Measurements from ENCODE around the gene BTBD2. TPM values are rescaled to one million over a fixed set of nuclear protein-coding genes. Genes with fewer than 3 reads are reported as not detected.

Gene BTBD2
- total RNA-seq, 1 donor from 2014 or later, result 65.9 TPM

- Mint-ChIP-seq H3K9me3 (ENCODE audit: low read depth) (no peaks in the 10 kb centered on the region), H3K27ac (ENCODE audit: unreplicated experiment) (no peak overlapping the region), H3K4me3 (ENCODE audit: unreplicated experiment) (no peak overlapping the region), H3K27me3 (ENCODE audit: low read depth) (no peaks in the 10 kb centered on the region), H3K36me3 (ENCODE audit: low read depth) (no peaks in the 10 kb centered on the region), H3K4me1 (ENCODE audit: low read depth) (peaks cover 29% of the 10 kb centered on the region)
- TF ChIP-seq, protein P1, sequence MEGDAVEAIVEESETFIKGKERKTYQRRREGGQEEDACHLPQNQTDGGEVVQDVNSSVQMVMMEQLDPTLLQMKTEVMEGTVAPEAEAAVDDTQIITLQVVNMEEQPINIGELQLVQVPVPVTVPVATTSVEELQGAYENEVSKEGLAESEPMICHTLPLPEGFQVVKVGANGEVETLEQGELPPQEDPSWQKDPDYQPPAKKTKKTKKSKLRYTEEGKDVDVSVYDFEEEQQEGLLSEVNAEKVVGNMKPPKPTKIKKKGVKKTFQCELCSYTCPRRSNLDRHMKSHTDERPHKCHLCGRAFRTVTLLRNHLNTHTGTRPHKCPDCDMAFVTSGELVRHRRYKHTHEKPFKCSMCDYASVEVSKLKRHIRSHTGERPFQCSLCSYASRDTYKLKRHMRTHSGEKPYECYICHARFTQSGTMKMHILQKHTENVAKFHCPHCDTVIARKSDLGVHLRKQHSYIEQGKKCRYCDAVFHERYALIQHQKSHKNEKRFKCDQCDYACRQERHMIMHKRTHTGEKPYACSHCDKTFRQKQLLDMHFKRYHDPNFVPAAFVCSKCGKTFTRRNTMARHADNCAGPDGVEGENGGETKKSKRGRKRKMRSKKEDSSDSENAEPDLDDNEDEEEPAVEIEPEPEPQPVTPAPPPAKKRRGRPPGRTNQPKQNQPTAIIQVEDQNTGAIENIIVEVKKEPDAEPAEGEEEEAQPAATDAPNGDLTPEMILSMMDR (IDR thresholded peaks at IDR 0.05), result no peak
- DNase-seq (ENCODE audit: low spot score), result no peak
Observed at GRCh38 chr19:1944916-1945561, 70.5 kb downstream of the BTBD2 start.

- no peaks in the 10 kb centered on the region for H3K9me3 Mint-ChIP-seq (ENCODE audit: low read depth)
- H3K27ac Mint-ChIP-seq (ENCODE audit: unreplicated experiment), result peak overlapping the region; percentile 12
- TF ChIP-seq, protein P1 (IDR thresholded peaks at IDR 0.05), result no peak
- peaks cover 35% of the 10 kb centered on the region for H3K4me1 Mint-ChIP-seq (ENCODE audit: low read depth)
- no peaks in the 10 kb centered on the region for H3K36me3 Mint-ChIP-seq (ENCODE audit: low read depth)
- peak; percentile 94 for DNase-seq (ENCODE audit: low spot score)
- no peaks in the 10 kb centered on the region for H3K27me3 Mint-ChIP-seq (ENCODE audit: low read depth)
- no peak overlapping the region for H3K4me3 Mint-ChIP-seq (ENCODE audit: unreplicated experiment)
Observed at GRCh38 chr19:1944088-1944915, 71.2 kb downstream of the BTBD2 start.

DNA sequence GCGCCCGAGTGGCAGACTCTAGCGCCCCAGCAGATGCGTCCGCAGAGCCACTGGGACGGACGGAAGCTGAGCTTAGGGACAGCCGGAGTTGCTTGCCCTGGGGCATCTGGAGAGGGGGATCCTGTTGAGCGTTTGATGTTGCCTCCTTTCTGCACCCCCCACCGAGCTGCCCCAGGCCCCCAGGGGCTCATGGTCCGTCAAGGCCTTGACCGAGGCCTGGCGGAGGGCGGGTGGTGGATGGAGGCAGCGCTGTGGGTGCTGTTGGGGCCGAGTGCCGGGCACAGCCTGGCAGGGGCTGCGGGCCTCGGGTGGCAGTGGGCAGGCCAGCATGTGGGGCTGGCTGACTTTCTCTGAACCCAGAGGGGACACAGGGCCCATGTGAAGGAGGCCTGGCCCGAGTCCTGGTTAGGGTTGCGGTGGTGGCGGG lies 71.8 kb downstream of the BTBD2 start:
- Mint-ChIP-seq H3K27ac (ENCODE audit: unreplicated experiment) (peak overlapping the region; percentile 85), H3K36me3 (ENCODE audit: low read depth) (no peaks in the 10 kb centered on the region), H3K4me1 (ENCODE audit: low read depth) (peaks cover 34% of the 10 kb centered on the region), H3K27me3 (ENCODE audit: low read depth) (no peaks in the 10 kb centered on the region), H3K4me3 (ENCODE audit: unreplicated experiment) (peak overlapping the region; percentile 86), H3K9me3 (ENCODE audit: low read depth) (no peaks in the 10 kb centered on the region)
- no peak for DNase-seq (ENCODE audit: low spot score)
- TF ChIP-seq, protein P1 (IDR thresholded peaks at IDR 0.05), result no peak

- H3K27me3 Mint-ChIP-seq (ENCODE audit: low read depth), result no peaks in the 10 kb centered on the region
- no peaks in the 10 kb centered on the region for H3K9me3 Mint-ChIP-seq (ENCODE audit: low read depth)
- DNase-seq (ENCODE audit: low spot score), result no peak
- H3K27ac Mint-ChIP-seq (ENCODE audit: unreplicated experiment), result peak overlapping the region; percentile 85
- H3K36me3 Mint-ChIP-seq (ENCODE audit: low read depth), result no peaks in the 10 kb centered on the region
- peaks cover 31% of the 10 kb centered on the region for H3K4me1 Mint-ChIP-seq (ENCODE audit: low read depth)
- TF ChIP-seq, protein P1 (IDR thresholded peaks at IDR 0.05), result no peak
- H3K4me3 Mint-ChIP-seq (ENCODE audit: unreplicated experiment), result peak overlapping the region; percentile 86
Observed at GRCh38 chr19:1942934-1943555, 72.5 kb downstream of the BTBD2 start.
